HG02884 (cell line): ENCODE data around the gene SLF1.
A peak's percentile ranks its signal among the peaks of the same experiment; 100 is the strongest.

Experiments
- ATAC-seq: cut with Tn5 transposase; IDR thresholded peaks from one replicate; pipeline ENCODE4 v1.9.1; 2021; ENCODE audit warnings: mild to moderate bottlenecking, moderate library complexity; ENCODE audit not compliant: unreplicated experiment

Gene SLF1

GRCh38 chr5:94660506-94660905 lies 42.0 kb downstream of the SLF1 start:
- no peak for ATAC-seq

- no peak for ATAC-seq
Measured at GRCh38 chr5:94661086-94661485, 42.6 kb downstream of the SLF1 start.

- ATAC-seq: no peak
Measured at GRCh38 chr5:94667937-94668336, 49.5 kb downstream of the SLF1 start.

GRCh38 chr5:94670726-94671125 lies 52.3 kb downstream of the SLF1 start:
- no peak for ATAC-seq

GRCh38 chr5:94672746-94673145 lies 54.3 kb downstream of the SLF1 start:
- no peak for ATAC-seq

GRCh38 chr5:94674490-94675382 lies 56.3 kb downstream of the SLF1 start:
- ATAC-seq: no peak

GRCh38 chr5:94675965-94676618 lies 57.6 kb downstream of the SLF1 start:
- ATAC-seq: no peak

GRCh38 chr5:94682814-94683520 lies 64.5 kb downstream of the SLF1 start:
- no peak for ATAC-seq

GRCh38 chr5:94689908-94690307 lies 71.4 kb downstream of the SLF1 start:
- ATAC-seq: no peak

GRCh38 chr5:94690778-94691177 lies 72.3 kb downstream of the SLF1 start:
- ATAC-seq: no peak

GRCh38 chr5:94691291-94691690 lies 72.8 kb downstream of the SLF1 start:
- no peak for ATAC-seq

GRCh38 chr5:94691949-94692348 lies 73.5 kb downstream of the SLF1 start:
- ATAC-seq: no peak

GRCh38 chr5:94692581-94692980 lies 74.1 kb downstream of the SLF1 start:
- ATAC-seq: no peak

GRCh38 chr5:94693043-94693822 lies 74.8 kb downstream of the SLF1 start:
- peak; percentile 76 for ATAC-seq

GRCh38 chr5:94693845-94694370 lies 75.4 kb downstream of the SLF1 start:
- ATAC-seq: no peak

- no peak for ATAC-seq
Measured at GRCh38 chr5:94694671-94695070, 76.2 kb downstream of the SLF1 start.

- ATAC-seq: no peak
Measured at GRCh38 chr5:94698197-94698596, 79.7 kb downstream of the SLF1 start.

- no peak for ATAC-seq
Measured at GRCh38 chr5:94699562-94699961, 81.1 kb downstream of the SLF1 start.

- ATAC-seq: peak; percentile 64
Measured at GRCh38 chr5:94700592-94700991, 82.1 kb downstream of the SLF1 start.

- ATAC-seq: peak; percentile 70
Measured at GRCh38 chr5:94702729-94703128, 84.3 kb downstream of the SLF1 start.

- no peak for ATAC-seq
Measured at GRCh38 chr5:94705427-94705826, 87.0 kb downstream of the SLF1 start.
